RWPE1 (cell line): ENCODE results near the gene FRMD4B.

ENCODE experiments used
- CTCF ChIA-PET: fragments of 350-600 bp; sonication (Branson Sonifier 250); formaldehyde crosslinking; extraction: SDS; loops from one replicate; lab custom pipeline; 2021; lab: Yijun Ruan, JAX
- POLR2A ChIA-PET: fragments of 400-600 bp; formaldehyde crosslinking; extraction: SDS; loops from one replicate; lab custom pipeline; 2020; ENCODE audit warnings: antibody characterized with exemption; ENCODE audit not compliant: low non-redundant PET; lab: Yijun Ruan, JAX
- DNase-seq: peaks from one replicate; pipeline ENCODE4 v3.0.0; 2012; ENCODE audit warnings: low spot score
- H3K27ac ChIP-seq: fragments of 450-650 bp; 2 replicates; pipeline ENCODE4 v1.5.1; 2017
- CTCF ChIP-seq: fragments of 450-650 bp; conservative IDR thresholded peaks from 2 replicates; pipeline ENCODE4 v1.5.1; 2017; ENCODE audit warnings: low read depth, mild to moderate bottlenecking

FRMD4B gene

GRCh38 chr3:69254351-69254750, 131.5 kb downstream of the FRMD4B start:
- no peak for TF ChIP-seq CTCF
- ChIA-PET CTCF (interaction anchor here (0.7 kb wide), 2 partner anchors 33 to 688 kb away, joined by 3 to 6 read pairs; no protein-coding TSS in a partner anchor), POLR2A (no interaction called here)
- no peak for DNase-seq
- no peak overlapping the region for H3K27ac ChIP-seq

- DNase-seq: no peak
- ChIA-PET POLR2A (no interaction called here), CTCF (no interaction called here)
- no peak for TF ChIP-seq CTCF
- no peak overlapping the region for H3K27ac ChIP-seq
Observed at GRCh38 chr3:69252631-69253030, 133.3 kb downstream of the FRMD4B start.

DNA sequence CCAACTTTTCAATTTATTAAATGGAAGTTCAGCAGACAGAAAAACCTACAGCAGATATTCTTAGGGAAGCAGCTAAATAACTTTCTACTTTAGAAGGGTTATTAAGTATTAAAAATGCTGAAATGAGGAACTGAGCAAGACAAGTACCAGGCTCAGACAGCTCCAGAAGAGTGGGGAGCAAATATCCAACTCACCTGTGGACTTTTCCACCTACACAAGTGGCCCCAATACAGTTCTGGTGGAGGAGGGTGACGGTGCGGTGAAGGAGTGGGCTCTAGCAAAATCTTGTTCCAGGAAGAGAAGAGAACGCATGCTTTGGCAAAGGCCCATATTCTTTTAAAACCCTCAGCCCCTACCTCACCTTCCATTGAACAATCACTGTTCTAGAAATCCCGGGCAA, 133.7 kb downstream of the FRMD4B start:
- no peak overlapping the region for H3K27ac ChIP-seq
- TF ChIP-seq CTCF: no peak
- no peak for DNase-seq
- POLR2A ChIA-PET: no interaction called here
- CTCF ChIA-PET: no interaction called here

DNA sequence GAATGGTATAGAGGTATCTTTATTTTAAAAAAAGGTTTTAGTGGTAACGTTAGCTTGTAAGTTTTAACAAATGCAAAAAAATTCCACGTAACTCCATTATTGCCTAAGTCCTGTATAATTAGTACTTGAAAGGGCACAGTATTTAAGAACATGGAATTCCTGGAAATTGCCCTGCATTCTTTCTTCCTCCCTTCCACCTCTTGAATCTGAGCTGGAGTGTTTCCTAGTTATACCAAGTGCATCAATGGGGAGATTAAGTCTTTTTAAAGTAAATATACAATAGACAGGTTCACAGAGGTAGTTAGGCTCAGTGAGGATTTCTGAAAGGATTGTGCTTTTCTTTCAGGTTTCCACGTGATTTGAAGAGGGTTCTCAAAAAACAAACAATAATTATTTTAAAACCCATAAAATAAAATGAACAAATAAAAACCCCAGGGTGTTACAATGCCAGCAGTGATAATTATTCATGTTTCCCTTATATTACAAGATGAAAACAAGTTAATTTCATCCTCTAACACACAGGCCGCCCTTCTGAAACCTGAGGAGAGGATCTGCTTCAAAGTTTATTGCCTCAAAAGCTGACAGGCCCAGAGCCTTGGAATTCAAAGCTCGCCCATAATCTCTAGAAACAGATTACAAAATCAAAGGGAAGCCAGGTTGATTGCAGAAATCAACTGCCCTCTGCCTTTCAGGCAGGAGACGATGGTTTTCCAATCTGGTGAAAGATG, 134.6 kb downstream of the FRMD4B start:
- POLR2A ChIA-PET: no interaction called here
- CTCF ChIA-PET: no interaction called here
- H3K27ac ChIP-seq: no peak overlapping the region
- no peak for TF ChIP-seq CTCF
- no peak for DNase-seq

DNA sequence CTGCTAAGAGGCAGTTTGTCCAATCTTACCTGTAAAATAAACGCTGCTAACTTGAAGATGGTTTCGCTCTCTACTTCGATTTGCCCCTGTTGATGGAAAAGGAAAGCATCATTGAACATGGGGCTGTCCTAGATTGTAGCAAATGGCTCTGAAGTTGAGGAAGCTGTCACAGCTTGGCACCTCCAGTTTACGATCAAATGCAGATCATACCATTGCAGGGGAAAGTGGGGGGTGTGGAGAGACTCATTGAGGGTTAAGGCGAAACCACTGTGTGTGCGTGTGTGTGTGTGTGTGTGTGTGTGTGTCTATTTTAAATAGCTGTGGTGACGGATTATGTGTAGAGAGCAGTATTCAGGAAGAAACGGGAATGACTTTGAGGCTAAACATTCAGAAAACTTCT, 135.9 kb downstream of the FRMD4B start:
- no peak overlapping the region for H3K27ac ChIP-seq
- no peak for DNase-seq
- ChIA-PET POLR2A (no interaction called here), CTCF (no interaction called here)
- no peak for TF ChIP-seq CTCF

- no peak for TF ChIP-seq CTCF
- ChIA-PET CTCF (no interaction called here), POLR2A (no interaction called here)
- DNase-seq: no peak
- H3K27ac ChIP-seq: no peak overlapping the region
Observed at GRCh38 chr3:69249001-69249400, 136.9 kb downstream of the FRMD4B start.
